Breast epithelium (tissue), 4 donors: ENCODE results near the gene HILPDA. TPM values are rescaled to one million over a fixed set of nuclear protein-coding genes. Genes with fewer than 3 reads are reported as not detected.

Experiments used
- DNase-seq, 2 donors: peaks; one replicate each; pipeline ENCODE4 v3.0.0-alpha.2; 2019; ENCODE audit warnings: low spot score in 2 of 2
- H3K27ac ChIP-seq, 2 donors: fragments of 200-600 bp; sonication (generic) in 1 of 2; one replicate each; pipeline ENCODE4 v1.5.1; 2016 to 2019; ENCODE audit warnings: mild to moderate bottlenecking in 1 of 2
- H3K27me3 ChIP-seq, 2 donors: fragments of 200-600 bp; sonication (generic) in 1 of 2; one replicate each; pipeline versions ENCODE4 v1.5.1 to v1.6.0; 2017 to 2019; ENCODE audit warnings: control low read depth in 1 of 2, mild to moderate bottlenecking in 1 of 2
- H3K36me3 ChIP-seq: fragments of 200-600 bp; one replicate; pipeline ENCODE4 v1.5.1; 2019
- H3K4me1 ChIP-seq, 2 donors: fragments of 200-600 bp; sonication (generic); one replicate each; pipeline ENCODE4 v1.5.1; 2016 to 2019; ENCODE audit warnings: control low read depth in 1 of 2
- H3K4me3 ChIP-seq, 3 donors: fragments of 200-600 bp; sonication (generic); 1 replicate in 2 of 3; 2 replicates in 1 of 3; pipeline ENCODE4 v1.5.1; 2016 to 2019; ENCODE audit warnings: mild to moderate bottlenecking in 3 of 3, moderate library complexity in 2 of 3
- H3K9me3 ChIP-seq, 2 donors: fragments of 200-600 bp; sonication (generic) in 1 of 2; one replicate each; pipeline ENCODE4 v1.5.1; 2016 to 2019; ENCODE audit warnings: control low read depth in 1 of 2
- CTCF ChIP-seq, 3 donors: fragments of 450-650 bp; IDR thresholded peaks; one replicate each; pipeline ENCODE4 v1.5.1; 2016 to 2017; ENCODE audit warnings: antibody characterized with exemption in 3 of 3, mild to moderate bottlenecking in 3 of 3, moderate library complexity in 3 of 3
- POLR2A ChIP-seq: fragments of 450-650 bp; IDR thresholded peaks from one replicate; pipeline ENCODE4 v1.6.1; 2016; ENCODE audit warnings: antibody characterized with exemption, mild to moderate bottlenecking, moderate library complexity
- POLR2AphosphoS5 ChIP-seq, 3 donors: sonication (generic); formaldehyde crosslinking; IDR thresholded peaks; one replicate each; pipeline ENCODE4 v1.6.1; 2017; ENCODE audit warnings: antibody characterized with exemption in 3 of 3
- intact Hi-C: fragments of 100-400 bp; cut with DNase I; formaldehyde crosslinking; loops from one replicate; pipeline ENCODE4 v1.15.1; 2023; ENCODE audit warnings: low total_unique reads
- total RNA-seq, 3 donors: library from RNA; depleted of rRNA; stranded (reverse); fragments of >200 nt; gene quantifications; one replicate each; pipeline ENCODE4 v1.1.0, GENCODE V29; 2016

The HILPDA gene
- total RNA-seq, 3 donors from 2014 or later, result 25.3 to 34.4 (median 27.7) TPM

- H3K27me3 ChIP-seq, result no peaks in the 10 kb centered on the region
- intact Hi-C loops, result no loop called here
- H3K9me3 ChIP-seq, result no peaks in the 10 kb centered on the region
- H3K4me3 ChIP-seq, result no peak overlapping the region
- H3K36me3 ChIP-seq, result no peaks in the 10 kb centered on the region
- H3K27ac ChIP-seq, result no peak overlapping the region
- TF ChIP-seq POLR2AphosphoS5 (IDR thresholded peaks at IDR 0.05) (no peak), CTCF (IDR thresholded peaks at IDR 0.05) (no peak), POLR2A (no peak)
- no peaks in the 10 kb centered on the region for H3K4me1 ChIP-seq
- no peak for DNase-seq
Measured at GRCh38 chr7:128422842-128423241, 32.8 kb upstream of the HILPDA start.

- H3K27me3 ChIP-seq, result no peaks in the 10 kb centered on the region
- no peak overlapping the region for H3K4me3 ChIP-seq
- no peak for TF ChIP-seq POLR2A
- no peak for TF ChIP-seq POLR2AphosphoS5 (IDR thresholded peaks at IDR 0.05)
- intact Hi-C loops, result no loop called here
- H3K9me3 ChIP-seq, result no peaks in the 10 kb centered on the region
- H3K27ac ChIP-seq, result no peak overlapping the region
- no peak for DNase-seq
- no peaks in the 10 kb centered on the region for H3K36me3 ChIP-seq
- H3K4me1 ChIP-seq, result no peaks in the 10 kb centered on the region
Measured at GRCh38 chr7:128424686-128425275, 30.9 kb upstream of the HILPDA start.

GRCh38 chr7:128425850-128426249, 29.8 kb upstream of the HILPDA start:
- H3K27me3 ChIP-seq, result no peaks in the 10 kb centered on the region
- H3K9me3 ChIP-seq, result no peaks in the 10 kb centered on the region
- H3K4me1 ChIP-seq, result no peaks in the 10 kb centered on the region
- no peak overlapping the region for H3K27ac ChIP-seq
- no peak overlapping the region for H3K4me3 ChIP-seq
- DNase-seq, result no peak
- no peak for TF ChIP-seq POLR2AphosphoS5 (IDR thresholded peaks at IDR 0.05)
- peak; percentile 71 to 74 (median 72) for TF ChIP-seq CTCF (IDR thresholded peaks at IDR 0.05)
- H3K36me3 ChIP-seq, result no peaks in the 10 kb centered on the region
- intact Hi-C loops, result no loop called here

- TF ChIP-seq POLR2AphosphoS5 (IDR thresholded peaks at IDR 0.05) (no peak), CTCF (IDR thresholded peaks at IDR 0.05) (peak; percentile 79 to 95 (median 89)), POLR2A (no peak)
Measured at GRCh38 chr7:128427289-128427891, 28.3 kb upstream of the HILPDA start.

GRCh38 chr7:128430207-128430606, 25.5 kb upstream of the HILPDA start:
- Histone ChIP-seq H3K27me3 (no peaks in the 10 kb centered on the region), H3K36me3 (no peaks in the 10 kb centered on the region), H3K27ac (no peak overlapping the region), H3K9me3 (no peaks in the 10 kb centered on the region), H3K4me1 (no peaks in the 10 kb centered on the region), H3K4me3 (no peak overlapping the region)
- no peak for TF ChIP-seq CTCF (IDR thresholded peaks at IDR 0.05)
- no peak for TF ChIP-seq POLR2A
- TF ChIP-seq POLR2AphosphoS5 (IDR thresholded peaks at IDR 0.05), result no peak
- intact Hi-C loops, result loop anchor here (1.0 kb wide), 1 partner anchor 14 kb away; no protein-coding TSS in a partner anchor
- no peak for DNase-seq

More at GRCh38 chr7:128427289-128427891, 28.3 kb upstream of the HILPDA start:
- no peaks in the 10 kb centered on the region for H3K9me3 ChIP-seq
- no peaks in the 10 kb centered on the region for H3K4me1 ChIP-seq
- no peak overlapping the region for H3K4me3 ChIP-seq
- H3K27me3 ChIP-seq, result no peaks in the 10 kb centered on the region
- H3K27ac ChIP-seq, result no peak overlapping the region
- no peaks in the 10 kb centered on the region for H3K36me3 ChIP-seq
- no peak for DNase-seq
- intact Hi-C loops, result no loop called here
